Astrocyte (in vitro differentiated cells and primary cell): ENCODE results near the gene TTC24.

Experiments used
- EZH2 ChIP-seq: IDR thresholded peaks from 2 replicates; pipeline ENCODE4 v1.6.1; 2012; ENCODE audit warnings: mild to moderate bottlenecking, low read length, inconsistent platforms; ENCODE audit not compliant: insufficient read depth
- TF ChIP-seq, protein P1 (sequence below): IDR thresholded peaks from 2 replicates; pipeline ENCODE4 v1.5.1; 2011; ENCODE audit warnings: low read depth, mild to moderate bottlenecking, inconsistent platforms, low read length, moderate library complexity; ENCODE audit not compliant: insufficient read depth

DNA sequence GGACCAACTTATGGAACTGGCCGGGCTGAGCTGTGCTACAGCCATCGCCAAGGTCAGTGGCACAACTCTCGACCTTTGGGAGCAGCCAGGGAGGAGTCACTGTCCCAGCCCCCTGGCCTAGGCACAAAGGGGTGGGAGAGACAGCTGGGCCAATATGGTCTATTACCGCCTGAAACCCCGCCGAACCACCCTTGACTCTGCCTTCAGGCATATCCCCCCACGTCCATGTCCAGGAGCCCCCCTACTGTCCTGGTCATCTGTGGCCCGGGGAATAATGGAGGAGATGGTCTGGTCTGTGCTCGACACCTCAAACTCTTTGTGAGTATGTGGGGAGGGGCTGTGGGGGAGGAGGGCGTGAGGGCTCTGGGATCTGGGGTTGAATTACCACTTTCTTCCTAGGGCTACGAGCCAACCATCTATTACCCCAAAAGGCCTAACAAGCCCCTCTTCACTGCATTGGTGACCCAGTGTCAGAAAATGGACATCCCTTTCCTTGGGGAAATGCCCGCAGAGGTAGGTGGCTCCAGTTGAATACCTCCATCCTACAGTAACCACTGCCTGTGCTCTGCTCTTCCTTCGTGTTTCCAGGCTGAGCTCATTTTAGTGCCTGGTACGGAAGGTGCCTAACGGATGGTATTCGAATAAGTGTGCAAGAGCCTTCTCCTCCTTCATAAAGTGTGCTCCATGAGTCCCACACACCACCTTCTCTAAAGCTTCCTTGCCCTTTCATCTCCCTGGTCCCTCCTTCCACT lies 12.8 kb downstream of the TTC24 start:
- no peak for TF ChIP-seq EZH2
- TF ChIP-seq, protein P1, sequence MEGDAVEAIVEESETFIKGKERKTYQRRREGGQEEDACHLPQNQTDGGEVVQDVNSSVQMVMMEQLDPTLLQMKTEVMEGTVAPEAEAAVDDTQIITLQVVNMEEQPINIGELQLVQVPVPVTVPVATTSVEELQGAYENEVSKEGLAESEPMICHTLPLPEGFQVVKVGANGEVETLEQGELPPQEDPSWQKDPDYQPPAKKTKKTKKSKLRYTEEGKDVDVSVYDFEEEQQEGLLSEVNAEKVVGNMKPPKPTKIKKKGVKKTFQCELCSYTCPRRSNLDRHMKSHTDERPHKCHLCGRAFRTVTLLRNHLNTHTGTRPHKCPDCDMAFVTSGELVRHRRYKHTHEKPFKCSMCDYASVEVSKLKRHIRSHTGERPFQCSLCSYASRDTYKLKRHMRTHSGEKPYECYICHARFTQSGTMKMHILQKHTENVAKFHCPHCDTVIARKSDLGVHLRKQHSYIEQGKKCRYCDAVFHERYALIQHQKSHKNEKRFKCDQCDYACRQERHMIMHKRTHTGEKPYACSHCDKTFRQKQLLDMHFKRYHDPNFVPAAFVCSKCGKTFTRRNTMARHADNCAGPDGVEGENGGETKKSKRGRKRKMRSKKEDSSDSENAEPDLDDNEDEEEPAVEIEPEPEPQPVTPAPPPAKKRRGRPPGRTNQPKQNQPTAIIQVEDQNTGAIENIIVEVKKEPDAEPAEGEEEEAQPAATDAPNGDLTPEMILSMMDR, result no peak
